B cell (primary cell): ENCODE data around the gene HIVEP1. TPM values are rescaled to one million over a fixed set of nuclear protein-coding genes. Genes with fewer than 3 reads are reported as not detected.

Experiments used
- ATAC-seq: fragments of 200-7000 bp; cut with Tn5 transposase; one replicate; pipeline ENCODE4 v1.10.0; 2021; ENCODE audit warnings: low read depth, mild to moderate bottlenecking, moderate number of reproducible peaks, moderate library complexity
- CTCF ChIA-PET: fragments of 350-600 bp; sonication (Branson Sonifier 250); formaldehyde crosslinking; loops from one replicate; lab custom pipeline; 2021; ENCODE audit warnings: antibody characterized with exemption, inconsistent platforms; lab: Charles Lee
- POLR2A ChIA-PET: fragments of 350-600 bp; sonication (Branson Sonifier 250); formaldehyde crosslinking; loops from one replicate; lab custom pipeline; 2021; ENCODE audit warnings: antibody characterized with exemption; lab: Charles Lee
- DNase-seq: peaks from one replicate; pipeline ENCODE4 v3.0.0; 2013
- H2AFZ ChIP-seq: 2 replicates; pipeline ENCODE4 v1.6.1; 2012; ENCODE audit warnings: mild to moderate bottlenecking, low read depth, low read length; ENCODE audit not compliant: insufficient read depth, poor library complexity, severe bottlenecking
- H3K27ac ChIP-seq, 2 donors: 1 replicate in 1 of 2; 2 replicates in 1 of 2; pipeline ENCODE4 v1.5.1; 2012 to 2013; ENCODE audit warnings: low read length in 2 of 2, mild to moderate bottlenecking in 2 of 2, moderate library complexity in 1 of 2
- H3K27me3 ChIP-seq, 4 experiments: fragments of 200-600 bp in 1 of 4; sonication (generic) in 1 of 4; replicated peaks in 1 of 4; 1 replicate in 2 of 4; 2 replicates in 2 of 4; pipeline versions ENCODE4 v1.6.1 to v1.7.0; 2013 to 2016; ENCODE audit warnings: low read length in 3 of 4, mild to moderate bottlenecking in 2 of 4, mixed read lengths in 1 of 4, moderate library complexity in 1 of 4; ENCODE audit not compliant: insufficient read depth in 4 of 4, control insufficient read depth in 3 of 4; ENCODE audit errors: control extremely low read depth in 1 of 4
- H3K36me3 ChIP-seq, 2 experiments: replicated peaks in 1 of 2; 1 replicate in 1 of 2; 2 replicates in 1 of 2; pipeline versions ENCODE4 v1.6.1 to v1.7.1; 2013; ENCODE audit warnings: low read length in 1 of 2; ENCODE audit not compliant: insufficient read depth in 2 of 2, control insufficient read depth in 1 of 2; ENCODE audit errors: control extremely low read depth in 1 of 2, extremely low read depth in 1 of 2
- H3K4me1 ChIP-seq, 2 donors: fragments of 200-600 bp in 1 of 2; sonication (generic) in 1 of 2; 1 replicate in 1 of 2; 2 replicates in 1 of 2; pipeline versions ENCODE4 v1.5.1 to v1.6.1; 2013 to 2017; ENCODE audit warnings: low read length in 2 of 2; ENCODE audit not compliant: control insufficient read depth in 2 of 2, insufficient read depth in 2 of 2
- H3K4me2 ChIP-seq: replicated peaks from 2 replicates; pipeline ENCODE3; 2012; ENCODE audit warnings: mild to moderate bottlenecking, low read depth, low read length; ENCODE audit not compliant: poor library complexity, severe bottlenecking
- H3K4me3 ChIP-seq, 5 experiments: fragments of 200-600 bp in 1 of 5; sonication (generic) in 1 of 5; 1 replicate in 3 of 5; 2 replicates in 2 of 5; pipeline versions ENCODE4 v1.5.1 to v1.7.0; 2011 to 2016; ENCODE audit warnings: low read length in 4 of 5, mild to moderate bottlenecking in 4 of 5, low read depth in 2 of 5, control low read depth in 1 of 5, moderate library complexity in 1 of 5; ENCODE audit not compliant: insufficient read depth in 1 of 5; ENCODE audit errors: control extremely low read depth in 1 of 5, extremely low read depth in 1 of 5
- H3K79me2 ChIP-seq: fragments of 200-600 bp; sonication (generic); one replicate; pipeline ENCODE4 v1.6.0; 2016; ENCODE audit warnings: low read length; ENCODE audit not compliant: control insufficient read depth, insufficient read depth
- H3K9ac ChIP-seq: fragments of 200-600 bp; sonication (generic); 2 replicates; pipeline ENCODE4 v1.6.1; 2017; ENCODE audit warnings: mild to moderate bottlenecking, low read length, moderate library complexity
- H3K9me3 ChIP-seq, 3 donors: one replicate each; pipeline versions ENCODE4 v1.6.1 to v1.7.1; 2013; ENCODE audit warnings: low read length in 2 of 3; ENCODE audit not compliant: control insufficient read depth in 2 of 3, insufficient read depth in 1 of 3; ENCODE audit errors: control extremely low read depth in 1 of 3
- H4K20me1 ChIP-seq: 2 replicates; pipeline ENCODE4 v1.6.0; 2012; ENCODE audit warnings: mild to moderate bottlenecking, low read length; ENCODE audit not compliant: insufficient read depth, control insufficient read depth, poor library complexity, severe bottlenecking
- H3K27ac Mint-ChIP-seq: one replicate; pipeline ENCODE4 v1.8.0; 2021; ENCODE audit warnings: mixed read lengths
- H3K27me3 Mint-ChIP-seq: one replicate; pipeline ENCODE4 v1.8.0; 2021; ENCODE audit warnings: mixed read lengths
- H3K4me1 Mint-ChIP-seq: one replicate; pipeline ENCODE4 v1.8.0; 2021; ENCODE audit warnings: mixed read lengths
- H3K4me3 Mint-ChIP-seq: one replicate; pipeline ENCODE4 v1.8.0; 2021; ENCODE audit warnings: mixed read lengths
- H3K9me3 Mint-ChIP-seq: one replicate; pipeline ENCODE4 v1.8.0; 2022; ENCODE audit warnings: mixed read lengths; ENCODE audit not compliant: insufficient read depth
- CTCF ChIP-seq: fragments of 200-600 bp; IDR thresholded peaks from one replicate; pipeline ENCODE4 v1.8.0; 2022; ENCODE audit warnings: antibody characterized with exemption, mild to moderate bottlenecking
- EZH2 ChIP-seq: IDR thresholded peaks from 2 replicates; pipeline ENCODE4 v1.6.1; 2012; ENCODE audit warnings: borderline replicate concordance, low read depth, mild to moderate bottlenecking, moderate library complexity, low read length; ENCODE audit not compliant: insufficient read depth, poor library complexity, severe bottlenecking
- WGBS: methylation state at CpG from one replicate; pipeline ENCODE4 v1.1.5; 2013; ENCODE audit warnings: missing lambda C conversion rate; ENCODE audit not compliant: insufficient coverage; 5-methylcytosine and 5-hydroxymethylcytosine counted together
- intact Hi-C: fragments of 100-400 bp; cut with micrococcal nuclease; formaldehyde crosslinking; loops from one replicate; pipeline ENCODE4 v1.10.0; 2022
- polyA plus RNA-seq: library from polyadenylated mRNA; depleted of rRNA; stranded (reverse); fragments of >200 nt; gene quantifications from 2 replicates; pipeline ENCODE4 v1.2.3, GENCODE V29; 2012
- total RNA-seq, 2 donors: library from RNA; stranded (reverse); fragments of 120-200 nt in 1 of 2; gene quantifications; 1 replicate in 1 of 2; 2 replicates in 1 of 2; pipeline versions ENCODE4 v1.2.3 to v1.2.4, GENCODE V29; 2013 to 2022

HIVEP1 gene
- total and polyA plus RNA-seq, 2 donors (not counting 1 experiment from before 2014, with no cell fraction given) = 11.3 to 96.5 TPM

GRCh38 chr6:12036766-12037165 is 24.7 kb downstream of the HIVEP1 start:
- H3K4me2 ChIP-seq = no peak overlapping the region
- DNase-seq (no peak), ATAC-seq (no peak)
- H2AFZ ChIP-seq = no peak overlapping the region
- no peak overlapping the region for H3K27ac ChIP-seq
- intact Hi-C loops = loop anchor here (10.0 kb wide), 1 partner anchor 198 kb away; no protein-coding TSS in a partner anchor
- no peak for TF ChIP-seq EZH2
- no peak for TF ChIP-seq CTCF
- POLR2A ChIA-PET = no interaction called here
- no peaks in the 10 kb centered on the region for H3K27me3 ChIP-seq
- H3K79me2 ChIP-seq = peaks cover 71% of the 10 kb centered on the region
- H3K4me1 ChIP-seq = peaks cover 21 to 27% of the 10 kb centered on the region in 2 donors
- peaks cover 0 to 6% (median 0%) of the 10 kb centered on the region in 3 donors for H3K9me3 ChIP-seq
- no peaks in the 10 kb centered on the region for H3K36me3 ChIP-seq
- H3K4me3 ChIP-seq = no peak overlapping the region
- H3K4me1 Mint-ChIP-seq = peaks cover 69% of the 10 kb centered on the region
- H3K27ac Mint-ChIP-seq = no peak overlapping the region
- no peaks in the 10 kb centered on the region for H3K9me3 Mint-ChIP-seq
- CTCF ChIA-PET = interaction anchor here (1.5 kb wide), 1 partner anchor 339 kb away, joined by 3 read pairs; no protein-coding TSS in a partner anchor
- H4K20me1 ChIP-seq = peaks cover 8% of the 10 kb centered on the region
- H3K27me3 Mint-ChIP-seq = no peaks in the 10 kb centered on the region
- H3K9ac ChIP-seq = no peak overlapping the region
- WGBS = 91% methylated on average over 2 of the region's 8 CpGs
- H3K4me3 Mint-ChIP-seq = peak overlapping the region; percentile 5

- TF ChIP-seq CTCF (no peak), EZH2 (no peak)
- peak overlapping the region; percentile 20 for H2AFZ ChIP-seq
Measured at GRCh38 chr6:12037798-12038197, 25.7 kb downstream of the HIVEP1 start.

More at GRCh38 chr6:12037798-12038197, 25.7 kb downstream of the HIVEP1 start:
- POLR2A ChIA-PET = no interaction called here
- Histone ChIP-seq H4K20me1 (peaks cover 7% of the 10 kb centered on the region), H3K36me3 (no peaks in the 10 kb centered on the region), H3K9me3 (peaks cover 0 to 6% (median 0%) of the 10 kb centered on the region in 3 donors), H3K9ac (peak overlapping the region; percentile 40), H3K4me2 (peak overlapping the region; percentile 63), H3K27ac (peak overlapping the region in 1 of 2 donors; percentile 63), H3K4me3 (peak overlapping the region in 1 of 5 experiments; percentile 37), H3K27me3 (no peaks in the 10 kb centered on the region), H3K4me1 (peaks cover 21 to 27% of the 10 kb centered on the region in 2 donors), H3K79me2 (peaks cover 71% of the 10 kb centered on the region)
- Mint-ChIP-seq H3K4me3 (peak overlapping the region; percentile 35), H3K4me1 (peaks cover 68% of the 10 kb centered on the region), H3K27me3 (no peaks in the 10 kb centered on the region), H3K27ac (peak overlapping the region; percentile 10), H3K9me3 (no peaks in the 10 kb centered on the region)
- ATAC-seq = no peak
- CTCF ChIA-PET = interaction anchor here (1.0 kb wide), 1 partner anchor 18 kb away, joined by 3 read pairs; no protein-coding TSS in a partner anchor
- 39% methylated on average over 2 of the region's 6 CpGs for WGBS
- intact Hi-C loops = loop anchor here (10.0 kb wide), 1 partner anchor 197 kb away; no protein-coding TSS in a partner anchor
- peak; percentile 41 for DNase-seq
